CD14-positive monocyte (primary cell): ENCODE results near the gene CYTL1. TPM values are rescaled to one million over a fixed set of nuclear protein-coding genes. Genes with fewer than 3 reads are reported as not detected.

Source experiments
- DNase-seq, 3 donors: peaks; one replicate each; pipeline ENCODE4 v3.0.0-alpha.2; 2011 to 2022
- H2AFZ ChIP-seq: 2 replicates; pipeline ENCODE4 v1.6.0; 2012; ENCODE audit warnings: mild to moderate bottlenecking, low read depth, low read length, inconsistent platforms; ENCODE audit not compliant: insufficient read depth, poor library complexity, severe bottlenecking
- H3K27ac ChIP-seq, 2 donors: 1 replicate in 1 of 2; 2 replicates in 1 of 2; pipeline ENCODE4 v1.5.1; 2012 to 2013; ENCODE audit warnings: low read length in 2 of 2, control low read depth in 1 of 2, inconsistent platforms in 1 of 2, low read depth in 1 of 2, mild to moderate bottlenecking in 1 of 2
- H3K27me3 ChIP-seq, 2 donors: one replicate each; pipeline versions ENCODE4 v1.6.0 to v1.6.1; 2011 to 2013; ENCODE audit warnings: low read length in 2 of 2; ENCODE audit not compliant: control insufficient read depth in 2 of 2, insufficient read depth in 2 of 2
- H3K36me3 ChIP-seq, 2 donors: replicated peaks in 1 of 2; 1 replicate in 1 of 2; 2 replicates in 1 of 2; pipeline versions ENCODE4 v1.5.1 to v1.6.1; 2012 to 2013; ENCODE audit warnings: low read length in 2 of 2, control low read depth in 1 of 2, inconsistent platforms in 1 of 2, mild to moderate bottlenecking in 1 of 2; ENCODE audit not compliant: insufficient read depth in 2 of 2, control insufficient read depth in 1 of 2
- H3K4me1 ChIP-seq, 2 donors: 1 replicate in 1 of 2; 2 replicates in 1 of 2; pipeline versions ENCODE4 v1.5.1 to v1.6.1; 2012 to 2013; ENCODE audit warnings: low read length in 2 of 2, control low read depth in 1 of 2, inconsistent platforms in 1 of 2, mild to moderate bottlenecking in 1 of 2, moderate library complexity in 1 of 2; ENCODE audit not compliant: insufficient read depth in 2 of 2, control insufficient read depth in 1 of 2
- H3K4me2 ChIP-seq: replicated peaks from 2 replicates; pipeline ENCODE3; 2012; ENCODE audit warnings: low read length, moderate library complexity, mild to moderate bottlenecking; ENCODE audit not compliant: poor library complexity, severe bottlenecking; ENCODE audit errors: extremely low read depth
- H3K4me3 ChIP-seq, 3 experiments: fragments of 200-600 bp in 1 of 3; sonication (generic) in 1 of 3; replicated peaks in 1 of 3; 1 replicate in 2 of 3; 2 replicates in 1 of 3; pipeline ENCODE4 v1.5.1; 2011 to 2013; ENCODE audit warnings: low read length in 3 of 3, mild to moderate bottlenecking in 3 of 3, control low read depth in 2 of 3, low read depth in 2 of 3, inconsistent platforms in 1 of 3, moderate library complexity in 1 of 3
- H3K79me2 ChIP-seq: 2 replicates; pipeline ENCODE4 v1.6.0; 2012; ENCODE audit warnings: mild to moderate bottlenecking, control low read depth, inconsistent platforms, low read length, moderate library complexity; ENCODE audit not compliant: insufficient read depth
- H3K9ac ChIP-seq: 2 replicates; pipeline ENCODE4 v1.6.0; 2017; ENCODE audit warnings: low read length, mild to moderate bottlenecking; ENCODE audit not compliant: insufficient read depth, poor library complexity, severe bottlenecking
- H3K9me3 ChIP-seq, 2 donors: replicated peaks in 1 of 2; 1 replicate in 1 of 2; 2 replicates in 1 of 2; pipeline versions ENCODE4 v1.5.1 to v1.6.1; 2012 to 2013; ENCODE audit warnings: low read length in 2 of 2, control low read depth in 1 of 2; ENCODE audit not compliant: control insufficient read depth in 1 of 2, insufficient read depth in 1 of 2
- H4K20me1 ChIP-seq: 2 replicates; pipeline ENCODE4 v1.6.0; 2012; ENCODE audit warnings: mild to moderate bottlenecking, low read length, control low read depth, moderate library complexity; ENCODE audit not compliant: insufficient read depth
- H3K27ac Mint-ChIP-seq, 7 donors: one replicate each; pipeline ENCODE4 v1.8.0; 2020; ENCODE audit warnings: mild to moderate bottlenecking in 7 of 7, mixed read lengths in 7 of 7, moderate library complexity in 6 of 7, inconsistent platforms in 2 of 7
- H3K27me3 Mint-ChIP-seq, 3 donors: one replicate each; pipeline ENCODE4 v1.8.0; 2021 to 2022; ENCODE audit warnings: low read depth in 3 of 3, mild to moderate bottlenecking in 3 of 3, mixed read lengths in 3 of 3, moderate library complexity in 3 of 3, inconsistent platforms in 1 of 3
- H3K36me3 Mint-ChIP-seq, 2 donors: one replicate each; pipeline ENCODE4 v1.8.0; 2020; ENCODE audit warnings: mixed read lengths in 2 of 2, inconsistent platforms in 1 of 2, mild to moderate bottlenecking in 1 of 2
- H3K4me1 Mint-ChIP-seq: one replicate; pipeline ENCODE4 v1.8.0; 2020; ENCODE audit warnings: mild to moderate bottlenecking, mixed read lengths
- H3K4me3 Mint-ChIP-seq, 2 donors: one replicate each; pipeline ENCODE4 v1.8.0; 2020; ENCODE audit warnings: mild to moderate bottlenecking in 2 of 2, mixed read lengths in 2 of 2, moderate library complexity in 1 of 2
- H3K9me3 Mint-ChIP-seq, 7 donors: one replicate each; pipeline ENCODE4 v1.8.0; 2020 to 2022; ENCODE audit warnings: mixed read lengths in 7 of 7, mild to moderate bottlenecking in 6 of 7, moderate library complexity in 6 of 7, inconsistent platforms in 2 of 7
- CTCF ChIP-seq: fragments of 200-600 bp; IDR thresholded peaks from one replicate; pipeline ENCODE4 v1.8.0; 2022; ENCODE audit warnings: antibody characterized with exemption, mild to moderate bottlenecking
- WGBS: methylation state at CpG from one replicate; pipeline ENCODE4 v1.1.5; 2013; ENCODE audit warnings: missing lambda C conversion rate; ENCODE audit not compliant: insufficient coverage; 5-methylcytosine and 5-hydroxymethylcytosine counted together
- intact Hi-C, 2 donors: fragments of 100-400 bp; cut with micrococcal nuclease; formaldehyde crosslinking; loops; one replicate each; pipeline versions ENCODE4 v1.15.0 to v1.15.1; 2023
- polyA plus RNA-seq, 3 donors: library from polyadenylated mRNA; depleted of rRNA in 1 of 3; unstranded in 2 of 3; stranded (reverse) in 1 of 3; fragments of 300-500 nt in 2 of 3; fragments of >200 nt in 1 of 3; fragmentation: Illumina TruSeq in 2 of 3; gene quantifications; 1 replicate in 2 of 3; 2 replicates in 1 of 3; pipeline ENCODE4 v1.2.3, GENCODE V29; 2012 to 2021

The CYTL1 gene
- polyA plus RNA-seq, 3 donors: 0.32 to 0.56 TPM; not detected in 1

DNA sequence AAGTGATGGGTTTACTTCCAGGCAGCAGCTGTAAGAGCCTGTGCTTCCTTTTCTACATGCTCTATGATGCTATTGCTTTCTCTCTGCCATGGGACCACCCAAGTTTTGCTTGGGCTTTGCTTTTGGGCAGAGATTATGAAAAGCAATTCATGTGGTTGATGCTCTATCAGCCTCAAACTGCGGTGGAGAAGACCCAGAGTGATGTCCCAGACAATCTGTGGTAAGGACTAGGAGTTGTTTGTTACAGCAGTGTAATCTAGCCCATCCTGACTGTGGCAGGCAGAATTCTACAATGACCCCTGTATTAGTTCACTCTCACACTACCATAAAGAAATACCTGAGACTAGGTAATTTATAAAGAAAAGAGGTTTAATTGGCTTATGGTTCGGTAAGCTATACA is 9.2 kb upstream of the CYTL1 start:
- H3K4me1 ChIP-seq: peaks cover 15 to 16% of the 10 kb centered on the region in 2 donors
- WGBS: 86% methylated on average over 1 of the region's 2 CpGs
- no peak overlapping the region for H2AFZ ChIP-seq
- no peak overlapping the region for H3K9ac ChIP-seq
- Mint-ChIP-seq H3K4me1 (peaks cover 26% of the 10 kb centered on the region), H3K9me3 (no peaks in the 10 kb centered on the region), H3K27me3 (no peaks in the 10 kb centered on the region), H3K27ac (no peak overlapping the region), H3K36me3 (peaks cover 0 to 2% of the 10 kb centered on the region in 2 donors), H3K4me3 (no peak overlapping the region)
- intact Hi-C loops: no loop called here
- H3K79me2 ChIP-seq: no peaks in the 10 kb centered on the region
- H3K27ac ChIP-seq: no peak overlapping the region
- no peak for TF ChIP-seq CTCF
- H3K4me2 ChIP-seq: no peak overlapping the region
- H3K4me3 ChIP-seq: no peak overlapping the region
- H3K9me3 ChIP-seq: no peaks in the 10 kb centered on the region
- H3K27me3 ChIP-seq: no peaks in the 10 kb centered on the region
- no peaks in the 10 kb centered on the region for H3K36me3 ChIP-seq
- DNase-seq: no peak
- H4K20me1 ChIP-seq: no peaks in the 10 kb centered on the region

GRCh38 chr4:5027346-5027745 is 8.1 kb upstream of the CYTL1 start:
- H3K27me3 Mint-ChIP-seq: no peaks in the 10 kb centered on the region

More at GRCh38 chr4:5027346-5027745, 8.1 kb upstream of the CYTL1 start:
- Histone ChIP-seq H3K9ac (no peak overlapping the region), H4K20me1 (no peaks in the 10 kb centered on the region), H3K36me3 (no peaks in the 10 kb centered on the region), H3K4me1 (peaks cover 5 to 6% of the 10 kb centered on the region in 2 donors), H3K27ac (no peak overlapping the region), H3K79me2 (no peaks in the 10 kb centered on the region), H3K9me3 (no peaks in the 10 kb centered on the region), H3K27me3 (no peaks in the 10 kb centered on the region), H3K4me3 (no peak overlapping the region), H3K4me2 (no peak overlapping the region), H2AFZ (no peak overlapping the region)
- H3K9me3 Mint-ChIP-seq: peaks cover 0 to 3% (median 0%) of the 10 kb centered on the region in 7 donors
- intact Hi-C loops: no loop called here
- no peak overlapping the region for H3K27ac Mint-ChIP-seq
- peaks cover 0 to 2% of the 10 kb centered on the region in 2 donors for H3K36me3 Mint-ChIP-seq
- H3K4me3 Mint-ChIP-seq: no peak overlapping the region
- DNase-seq: no peak
- TF ChIP-seq CTCF: no peak
- peaks cover 16% of the 10 kb centered on the region for H3K4me1 Mint-ChIP-seq
